HG02973 (cell line): ENCODE results near the gene CAMSAP1.

Experiments
- ATAC-seq: cut with Tn5 transposase; IDR thresholded peaks from one replicate; pipeline ENCODE4 v1.9.1; 2021; ENCODE audit warnings: moderate library complexity; ENCODE audit not compliant: unreplicated experiment

CAMSAP1 gene

GRCh38 chr9:135847833-135848232 lies 59.5 kb downstream of the CAMSAP1 start:
- ATAC-seq = no peak

GRCh38 chr9:135840539-135840938 lies 66.8 kb downstream of the CAMSAP1 start:
- no peak for ATAC-seq

GRCh38 chr9:135840107-135840506 lies 67.2 kb downstream of the CAMSAP1 start:
- no peak for ATAC-seq

- no peak for ATAC-seq
These were observed 67.8 kb downstream of the CAMSAP1 start for GRCh38 chr9:135839516-135839915.

GRCh38 chr9:135835131-135835530 lies 72.2 kb downstream of the CAMSAP1 start:
- ATAC-seq = no peak

- ATAC-seq = no peak
These were observed 73.5 kb downstream of the CAMSAP1 start for GRCh38 chr9:135833864-135834263.

- no peak for ATAC-seq
These were observed 76.8 kb downstream of the CAMSAP1 start for GRCh38 chr9:135830496-135830895.

GRCh38 chr9:135828656-135829055 lies 78.7 kb downstream of the CAMSAP1 start:
- no peak for ATAC-seq

GRCh38 chr9:135827866-135828580 lies 79.3 kb downstream of the CAMSAP1 start:
- ATAC-seq = no peak

- ATAC-seq = no peak
These were observed 80.0 kb downstream of the CAMSAP1 start for GRCh38 chr9:135827301-135827700.

GRCh38 chr9:135826188-135826545 lies 81.2 kb downstream of the CAMSAP1 start:
- ATAC-seq = no peak

- ATAC-seq = no peak
These were observed 81.7 kb downstream of the CAMSAP1 start for GRCh38 chr9:135825435-135826187.

GRCh38 chr9:135823036-135823435 lies 84.3 kb downstream of the CAMSAP1 start:
- ATAC-seq = no peak

GRCh38 chr9:135822374-135822755 lies 85.0 kb downstream of the CAMSAP1 start:
- no peak for ATAC-seq

GRCh38 chr9:135821733-135822373 lies 85.5 kb downstream of the CAMSAP1 start:
- ATAC-seq = no peak

- ATAC-seq = no peak
These were observed 86.2 kb downstream of the CAMSAP1 start for GRCh38 chr9:135821116-135821515.

- no peak for ATAC-seq
These were observed 86.7 kb downstream of the CAMSAP1 start for GRCh38 chr9:135820661-135821060.

- ATAC-seq = no peak
These were observed 87.4 kb downstream of the CAMSAP1 start for GRCh38 chr9:135819905-135820304.

GRCh38 chr9:135818718-135819475 lies 88.4 kb downstream of the CAMSAP1 start:
- no peak for ATAC-seq

GRCh38 chr9:135817951-135818717 lies 89.2 kb downstream of the CAMSAP1 start:
- ATAC-seq = no peak

GRCh38 chr9:135816651-135816970 lies 90.7 kb downstream of the CAMSAP1 start:
- ATAC-seq = no peak
